HepG2 (cell line): ENCODE results near the gene IZUMO4. TPM values are rescaled to one million over a fixed set of nuclear protein-coding genes. Genes with fewer than 3 reads are reported as not detected.

Source experiments
- CTCF ChIP-seq: sonication (generic); formaldehyde crosslinking; IDR thresholded peaks from 2 replicates; pipeline ENCODE4 v1.5.0; 2020; ENCODE audit warnings: mild to moderate bottlenecking, missing genetic modification reagents, moderate library complexity
- HNRNPK ChIP-seq: fragments of 200-400 bp; formaldehyde crosslinking; IDR thresholded peaks from 2 replicates; pipeline ENCODE4 v1.6.1; 2018; ENCODE audit warnings: low read length, low read depth, moderate library complexity, mild to moderate bottlenecking; ENCODE audit not compliant: poor library complexity, severe bottlenecking
- NCOA2 ChIP-seq: sonication (generic); formaldehyde crosslinking; IDR thresholded peaks from 2 replicates; pipeline ENCODE4 v1.8.0; 2022; ENCODE audit warnings: inconsistent platforms
- NR2F1 ChIP-seq, 2 experiments: fragments of 450-650 bp in 1 of 2; formaldehyde crosslinking in 1 of 2; IDR thresholded peaks; 2 replicates each; pipeline versions ENCODE4 v1.5.0 to v1.6.1; 2016 to 2020; ENCODE audit warnings: mild to moderate bottlenecking in 1 of 2, missing compliant biosample characterization in 1 of 2, missing genetic modification reagents in 1 of 2, moderate library complexity in 1 of 2
- RELA ChIP-seq: sonication (generic); formaldehyde crosslinking; IDR thresholded peaks from 2 replicates; pipeline ENCODE4 v1.4.0; 2020; ENCODE audit warnings: missing genetic modification reagents
- REPIN1 ChIP-seq: sonication (generic); formaldehyde crosslinking; IDR thresholded peaks from 2 replicates; pipeline ENCODE4 v1.8.0; 2022; ENCODE audit warnings: missing genetic modification reagents, low read depth, mild to moderate bottlenecking, borderline replicate concordance
- TIGD3 ChIP-seq: sonication (generic); formaldehyde crosslinking; IDR thresholded peaks from 2 replicates; pipeline ENCODE4 v1.5.1; 2020; ENCODE audit warnings: mild to moderate bottlenecking, missing genetic modification reagents, borderline replicate concordance
- WIZ ChIP-seq: sonication (generic); formaldehyde crosslinking; IDR thresholded peaks from 2 replicates; pipeline ENCODE4 v1.5.1; 2020; ENCODE audit warnings: mild to moderate bottlenecking, missing genetic modification reagents
- ZHX2 ChIP-seq, 2 experiments: sonication (generic) in 1 of 2; formaldehyde crosslinking in 1 of 2; IDR thresholded peaks; 2 replicates each; pipeline versions ENCODE4 v1.6.1 to v1.9.0; 2014 to 2022; ENCODE audit warnings: antibody characterized with exemption in 1 of 2, borderline replicate concordance in 1 of 2, inconsistent platforms in 1 of 2, low read depth in 1 of 2, missing genetic modification reagents in 1 of 2
- ZNF280D ChIP-seq: sonication (generic); formaldehyde crosslinking; IDR thresholded peaks from 2 replicates; pipeline ENCODE4 v1.5.1; 2020; ENCODE audit warnings: mild to moderate bottlenecking, missing genetic modification reagents
- ZNF639 ChIP-seq: conservative IDR thresholded peaks from 2 replicates; pipeline ENCODE4 v1.6.1; 2018; ENCODE audit warnings: missing genetic modification reagents
- ZNF83 ChIP-seq: sonication (generic); formaldehyde crosslinking; IDR thresholded peaks from 2 replicates; pipeline ENCODE4 v1.4.0; 2020; ENCODE audit warnings: missing genetic modification reagents, mild to moderate bottlenecking, borderline replicate concordance
- ZSCAN22 ChIP-seq: sonication (generic); formaldehyde crosslinking; IDR thresholded peaks from 2 replicates; pipeline ENCODE4 v1.4.0; 2020; ENCODE audit warnings: mild to moderate bottlenecking, missing genetic modification reagents
- polyA plus RNA-seq, 8 experiments: library from polyadenylated mRNA; depleted of rRNA in 3 of 8; stranded (reverse) in 7 of 8; unstranded in 1 of 8; fragments of >200 nt; fragmentation: Illumina TruSeq in 4 of 8; extraction: Trizol in 4 of 8; gene quantifications; 2 replicates each; pipeline versions ENCODE4 v1.2.1 to v1.2.3, GENCODE V29; 2011 to 2016; ENCODE audit warnings: low read depth in 4 of 8, missing spikeins in 1 of 8, mixed read lengths in 1 of 8; ENCODE audit not compliant: insufficient read depth in 1 of 8
- total RNA-seq, 5 experiments: library from RNA; depleted of rRNA; stranded (reverse); fragments of >200 nt; fragmentation: Illumina TruSeq; extraction: Trizol; gene quantifications; 2 replicates each; pipeline ENCODE4 v1.2.3, GENCODE V29; 2016; ENCODE audit warnings: low read depth in 1 of 5

Gene IZUMO4
- total and polyA plus RNA-seq, 2 of the 13 experiments (the other 11 are each of a cell fraction or from before 2014, with no cell fraction given): 0.77 to 3.9 TPM

GRCh38 chr19:2060884-2061494, 35.7 kb upstream of the IZUMO4 start (continued):
- no peak; the same call in 1 of the 2 replicates for TF ChIP-seq ZNF639 (CRISPR knock-in tag)
- TF ChIP-seq ZSCAN22 (CRISPR knock-in tag): no peak
- TF ChIP-seq NR2F1 (CRISPR knock-in tag; IDR thresholded peaks at IDR 0.05): 0 out of 4 replicates have a peak, but pooled peaks of 1 of the 2 experiments have one; percentile 26
- no peak for TF ChIP-seq ZNF280D (CRISPR knock-in tag)
- TF ChIP-seq CTCF (CRISPR knock-in tag): peak; percentile 11; the same call in 1 of the 2 replicates
- TF ChIP-seq ZNF83: no peak
- no peak for TF ChIP-seq RELA (CRISPR knock-in tag)
- no peak for TF ChIP-seq TIGD3 (CRISPR knock-in tag)
- TF ChIP-seq NCOA2 (CRISPR knock-in tag): no peak; the same call in 1 of the 2 replicates
- TF ChIP-seq HNRNPK: no peak
- no peak for TF ChIP-seq WIZ (CRISPR knock-in tag)
- TF ChIP-seq REPIN1 (CRISPR knock-in tag): no peak
- no peak for TF ChIP-seq ZHX2 (IDR thresholded peaks at IDR 0.05; ENCODE audit: low read depth)
- no peak for TF ChIP-seq ZHX2 (CRISPR knock-in tag; IDR thresholded peaks at IDR 0.05; ENCODE audit: borderline replicate concordance)
